T-helper 2 cell treated with Interferon-gamma antibody and Interleukin-4, amounts not matched to agents 100 ng/mL and 5 ng/mL, for 36 hours (primary cell): Measurements from ENCODE around the gene GRB10. TPM values are rescaled to one million over a fixed set of nuclear protein-coding genes. Genes with fewer than 3 reads are reported as not detected.
"Not testable (repeated sequence)": the region's sequence is repeated elsewhere in the genome, so short reads cannot be mapped to it uniquely, and the experiment has no call there.

Experiments
- intact Hi-C: fragments of 100-400 bp; cut with micrococcal nuclease; formaldehyde crosslinking; loops from one replicate; pipeline ENCODE4 v1.15.1; 2023
- total RNA-seq: library from RNA; stranded (reverse); gene quantifications from 2 replicates; pipeline ENCODE4 v1.2.3, GENCODE V29; 2022

Gene GRB10
- total RNA-seq, 1 donor from 2014 or later: 3.7 TPM

GRCh38 chr7:50591480-50592438 lies 190.9 kb downstream of the GRB10 start:
- intact Hi-C loops: loop anchor here (5.0 kb wide), 1 partner anchor 124 kb away; no protein-coding TSS in a partner anchor

DNA sequence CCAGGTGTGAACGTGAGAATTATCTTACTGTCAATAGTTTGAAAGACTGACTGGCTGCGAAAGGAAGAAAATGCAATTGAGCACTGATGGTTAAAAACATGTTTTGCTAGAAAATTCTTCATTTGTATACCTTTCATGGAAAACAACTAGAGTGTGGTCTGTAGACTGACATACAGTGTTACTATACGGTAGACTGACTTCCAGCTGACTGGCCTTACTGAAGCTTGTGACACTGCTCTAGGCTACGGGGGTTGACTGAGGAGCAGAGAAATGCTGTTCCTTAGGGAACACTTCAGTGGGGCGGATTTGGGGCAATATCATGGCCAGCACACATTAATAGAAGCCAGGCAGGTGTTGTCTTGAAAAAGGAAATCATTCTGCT lies 191.6 kb downstream of the GRB10 start:
- intact Hi-C loops: loop anchor here (5.0 kb wide), 1 partner anchor 124 kb away; no protein-coding TSS in a partner anchor

DNA sequence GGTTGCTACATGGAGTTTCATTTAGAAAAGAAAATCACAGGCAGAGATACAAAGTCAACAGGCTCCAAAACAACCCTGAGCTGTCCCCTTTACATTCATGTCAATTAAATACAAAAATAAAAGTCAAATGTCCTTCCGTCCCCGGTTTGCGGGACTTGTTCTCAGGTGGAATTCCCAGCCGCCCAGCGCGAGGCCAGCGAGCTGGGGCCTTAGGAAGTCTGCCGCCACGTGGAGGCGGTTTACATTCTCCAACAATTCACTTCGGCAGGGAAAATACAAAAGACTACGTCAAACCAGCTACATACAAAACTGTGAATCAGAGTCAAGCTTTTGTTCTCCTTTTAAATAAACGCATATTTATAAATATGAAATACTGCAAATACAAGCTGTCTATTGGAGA lies 192.2 kb downstream of the GRB10 start:
- intact Hi-C loops: loop anchor here (5.0 kb wide), 1 partner anchor 123 kb away; no protein-coding TSS in a partner anchor

DNA sequence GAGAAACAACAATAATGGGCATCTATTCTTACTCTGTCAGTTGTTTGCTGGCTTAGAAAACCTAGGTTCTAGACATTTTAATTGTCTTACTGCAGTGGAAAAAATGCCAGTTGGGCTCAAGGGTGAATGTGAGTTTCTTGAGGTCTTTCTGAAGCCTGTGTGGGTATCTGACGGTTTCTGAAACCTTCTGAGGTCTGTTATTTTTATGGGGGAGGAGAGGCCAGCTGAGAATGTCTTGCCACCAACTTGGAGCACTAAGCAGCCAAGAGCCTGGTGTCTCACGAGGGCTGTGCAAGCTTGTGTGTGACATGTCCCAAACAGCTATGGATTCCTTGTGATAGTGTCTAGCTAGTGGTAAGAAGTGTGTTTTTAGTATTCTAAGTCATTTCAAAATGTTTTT lies 193.3 kb downstream of the GRB10 start:
- intact Hi-C loops: no loop called here

DNA sequence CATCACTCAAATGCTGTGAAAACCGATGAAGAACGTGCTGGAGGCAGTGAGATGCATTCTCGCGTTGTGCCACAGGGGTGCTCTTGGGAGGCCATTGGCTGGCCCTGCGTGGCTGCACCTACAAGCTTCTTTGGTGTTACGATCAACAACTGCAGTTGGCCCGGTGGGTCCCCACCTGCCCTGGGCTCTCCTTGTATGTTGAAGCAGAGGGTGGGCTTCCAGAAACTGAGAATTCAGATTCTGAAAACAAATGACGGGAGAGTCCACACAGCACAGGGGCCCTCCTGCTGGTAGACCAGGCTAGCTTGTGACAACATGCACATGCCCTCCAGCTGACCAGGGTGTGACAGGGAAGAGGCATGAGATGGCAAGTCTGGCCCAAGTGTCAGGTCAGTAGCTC lies 193.8 kb downstream of the GRB10 start:
- intact Hi-C loops: no loop called here

- intact Hi-C loops: no loop called here
Measured at GRCh38 chr7:50587737-50588136, 195.0 kb downstream of the GRB10 start.

DNA sequence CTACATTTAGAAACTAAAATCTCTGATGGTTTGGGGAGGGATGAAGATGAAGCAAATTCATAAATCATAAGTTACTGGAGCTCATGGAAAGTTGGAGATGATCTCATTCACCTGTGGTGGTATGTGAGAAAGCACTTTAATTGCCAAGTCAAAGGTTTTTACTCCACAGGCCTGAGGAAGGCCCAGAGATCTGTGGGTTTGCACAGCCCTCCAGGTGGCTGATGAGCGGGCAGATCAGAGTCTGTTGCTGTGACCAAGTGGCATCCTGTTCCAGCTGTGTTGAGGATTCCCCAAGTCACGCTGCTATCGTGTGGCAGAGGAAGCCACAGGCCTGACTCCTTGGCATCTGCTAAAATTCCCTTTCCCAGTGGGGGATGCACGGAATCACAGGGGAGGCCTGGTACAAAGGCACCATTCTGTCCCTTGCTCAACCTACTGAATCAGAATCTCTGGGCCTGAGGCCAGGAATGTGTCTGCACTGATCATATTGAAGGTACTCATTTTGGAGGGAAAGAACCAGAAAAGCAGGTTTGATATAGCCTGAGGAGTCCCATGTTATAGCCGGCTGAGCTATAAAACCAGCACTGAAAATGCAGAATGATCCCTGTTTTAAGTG lies 197.8 kb downstream of the GRB10 start:
- intact Hi-C loops: no loop called here

- intact Hi-C loops: no loop called here
Measured at GRCh38 chr7:50584386-50584785, 198.3 kb downstream of the GRB10 start.

- intact Hi-C loops: not testable (repeated sequence)
Measured at GRCh38 chr7:50583295-50583694, 199.4 kb downstream of the GRB10 start.

DNA sequence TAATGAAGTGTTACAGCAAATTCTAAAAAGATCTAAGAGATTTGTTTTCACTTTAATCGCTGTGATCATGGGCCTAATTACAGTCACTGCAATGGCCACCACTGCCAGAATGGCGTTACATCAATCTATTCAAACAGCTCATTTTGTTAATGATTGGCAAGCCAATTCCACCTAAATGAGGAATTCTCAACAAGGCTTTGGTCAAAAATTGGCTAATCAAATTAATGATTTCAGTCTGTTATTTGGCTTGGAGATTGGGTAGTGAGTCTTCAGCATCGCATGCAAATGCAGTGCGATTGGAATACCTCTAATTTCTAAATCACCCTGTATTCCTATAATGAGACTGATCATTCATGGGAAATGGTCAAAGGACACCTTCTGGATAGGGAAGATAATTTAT lies 200.4 kb downstream of the GRB10 start:
- intact Hi-C loops: not testable (repeated sequence)

DNA sequence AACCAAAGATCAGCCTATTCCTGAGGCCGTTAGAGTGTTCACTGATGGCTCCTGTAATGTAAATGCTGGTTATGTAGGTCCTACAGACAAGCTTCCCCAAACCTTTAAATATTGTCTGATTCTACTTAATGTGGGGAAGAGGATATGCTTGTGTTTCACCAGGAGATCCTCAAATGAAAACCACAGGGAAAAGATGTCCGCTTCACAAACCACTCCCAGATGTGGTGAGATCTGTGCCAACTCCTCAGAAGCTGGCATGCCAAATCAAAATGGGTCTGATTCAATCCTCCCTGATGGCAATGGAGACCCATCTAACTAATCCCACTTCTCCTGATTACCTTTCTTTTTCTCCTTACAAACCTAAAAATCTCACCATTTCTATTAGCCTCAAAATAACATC lies 202.0 kb downstream of the GRB10 start:
- intact Hi-C loops: not testable (repeated sequence)

DNA sequence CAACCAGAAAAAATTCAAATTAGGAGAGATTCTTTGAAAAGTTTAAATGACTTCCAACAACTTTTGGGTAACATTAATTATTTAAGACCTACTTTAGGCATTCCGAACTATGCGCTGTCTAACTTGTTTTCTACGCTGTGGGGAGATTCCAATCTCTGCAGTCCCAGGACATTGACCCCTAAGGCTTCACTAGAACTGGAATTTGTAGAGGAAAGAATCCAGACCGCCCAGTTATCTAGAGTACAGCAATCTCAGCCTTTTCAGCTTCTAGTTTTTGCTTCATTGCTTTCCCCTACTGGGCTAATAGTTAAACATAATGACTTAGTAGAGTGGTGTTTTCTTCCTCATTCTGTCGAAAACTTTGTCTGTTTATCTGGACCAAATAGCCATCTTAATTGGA lies 202.6 kb downstream of the GRB10 start:
- intact Hi-C loops: no loop called here

DNA sequence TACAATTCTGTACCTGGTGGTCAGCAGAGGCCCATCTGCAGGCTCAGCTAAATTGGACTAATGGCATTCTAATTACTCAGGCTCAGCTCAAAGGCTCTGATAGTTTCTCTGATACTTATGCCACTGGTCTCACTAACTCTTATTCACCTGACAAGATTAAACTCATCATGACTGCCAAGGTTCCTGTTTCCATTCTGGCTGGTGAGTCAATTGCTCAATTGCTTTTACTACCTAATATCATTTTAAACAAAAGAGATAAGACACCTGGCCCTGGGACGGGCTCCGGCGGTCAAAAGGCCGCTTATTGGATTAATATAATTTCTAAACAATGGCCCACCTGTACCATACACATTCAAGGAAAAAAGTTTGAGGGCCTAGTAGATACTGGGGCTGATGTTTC lies 204.6 kb downstream of the GRB10 start:
- intact Hi-C loops: not testable (repeated sequence)

DNA sequence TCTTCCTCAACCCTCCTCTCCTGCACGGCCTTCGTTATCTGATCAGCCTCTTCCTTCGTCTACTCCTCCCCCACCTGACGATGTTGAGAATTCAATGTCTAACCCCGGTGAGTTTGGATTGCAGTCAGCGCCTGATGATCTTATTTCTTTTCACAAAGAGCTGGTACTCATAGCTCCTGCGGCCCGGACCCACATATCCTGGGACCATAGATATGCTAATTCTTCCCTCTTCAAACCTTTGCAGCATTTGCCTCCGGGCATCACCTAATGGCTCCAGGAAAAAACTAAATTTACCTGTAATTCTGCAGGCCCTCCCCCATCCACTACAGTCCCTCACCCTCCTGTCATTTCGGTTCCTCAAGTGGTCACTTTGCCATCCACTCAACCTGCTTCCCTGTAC lies 205.1 kb downstream of the GRB10 start:
- intact Hi-C loops: no loop called here

DNA sequence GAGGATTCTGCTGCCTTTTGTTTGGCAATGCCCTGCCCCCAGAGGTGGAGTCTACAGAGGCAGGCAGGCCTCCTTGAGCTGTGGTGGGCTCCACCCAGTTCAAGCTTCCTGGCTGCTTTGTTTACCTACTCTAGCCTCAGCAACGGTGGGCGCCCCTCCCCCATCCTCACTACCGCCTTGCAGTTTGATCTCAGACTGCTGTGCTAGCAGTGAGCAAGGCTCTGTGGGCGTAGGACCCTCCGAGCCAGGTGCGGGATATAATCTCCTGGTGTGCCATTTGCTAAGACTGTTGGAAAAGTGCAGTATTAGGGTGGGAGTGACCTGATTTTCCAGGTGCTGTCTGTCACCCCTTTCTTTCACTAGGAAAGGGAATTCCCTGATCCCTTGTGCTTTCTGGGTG lies 206.3 kb downstream of the GRB10 start:
- intact Hi-C loops: not testable (repeated sequence)

GRCh38 chr7:50567715-50568261 lies 214.9 kb downstream of the GRB10 start:
- intact Hi-C loops: no loop called here

DNA sequence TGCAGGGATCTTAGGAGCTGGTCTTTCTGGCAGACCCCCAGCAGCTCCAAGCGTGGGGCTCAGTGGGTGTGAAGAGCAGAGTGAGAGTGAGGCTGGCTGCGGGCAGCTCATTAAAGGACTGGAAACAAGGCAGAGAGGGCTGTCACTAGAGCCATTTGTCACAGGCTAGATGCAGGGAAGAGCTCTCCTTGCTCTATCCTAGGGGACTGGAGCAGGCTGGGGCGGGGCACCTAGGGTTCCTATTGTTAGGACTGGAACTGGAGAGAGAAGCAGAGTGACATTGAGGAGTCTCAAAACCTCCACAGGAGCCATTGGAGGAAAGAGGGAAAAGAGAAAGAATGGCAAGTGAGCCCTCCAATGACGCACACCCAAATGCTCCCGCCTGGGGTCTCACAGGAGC lies 216.7 kb downstream of the GRB10 start:
- intact Hi-C loops: no loop called here

DNA sequence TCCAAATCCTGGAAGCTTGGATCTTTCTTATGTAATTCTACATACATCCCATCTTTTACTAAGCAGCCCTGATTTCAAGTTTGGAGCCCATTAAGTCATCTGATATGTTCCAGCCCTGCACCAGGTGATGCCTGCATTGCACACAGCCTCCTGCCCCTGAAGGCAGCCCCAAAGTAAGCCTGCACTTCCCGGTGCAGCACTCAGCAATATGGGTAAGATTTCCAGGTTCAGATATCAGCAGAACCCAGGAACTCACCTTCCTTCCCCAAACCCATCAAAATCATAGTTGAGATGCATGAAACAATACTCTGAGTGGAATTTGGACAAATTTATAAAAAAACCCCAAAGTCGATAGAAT lies 217.2 kb downstream of the GRB10 start:
- intact Hi-C loops: no loop called here

GRCh38 chr7:50564640-50565558 lies 217.8 kb downstream of the GRB10 start, which contains the start of gene DDC:
Gene DDC (minus strand): TSS chr7:50565405. CDS start chr7:50544085, 21,320 bp downstream.
- intact Hi-C loops: no loop called here

GRCh38 chr7:50564171-50564570 lies 218.5 kb downstream of the GRB10 start:
- intact Hi-C loops: no loop called here

DNA sequence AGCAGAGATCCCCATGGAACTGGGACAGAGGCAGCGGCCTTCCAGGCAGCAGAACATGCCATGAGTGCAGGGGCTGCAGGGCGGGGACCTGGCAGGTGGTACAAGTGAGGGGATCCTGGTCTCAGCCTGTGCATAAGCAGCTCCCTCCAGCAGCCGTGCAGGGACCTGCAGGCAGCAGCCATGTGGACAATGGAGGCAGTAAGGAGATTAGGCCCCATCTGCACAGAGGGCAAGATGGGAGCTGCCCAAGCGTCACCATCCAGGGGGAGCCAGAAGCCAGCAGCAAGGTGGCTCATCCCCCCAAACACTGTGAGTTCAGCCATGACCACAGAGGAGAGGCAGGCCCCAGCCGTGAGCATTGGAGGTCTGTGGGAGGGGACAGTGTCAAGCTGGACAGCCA lies 220.6 kb downstream of the GRB10 start:
- intact Hi-C loops: no loop called here
